Ovary (tissue), 9 donors: ENCODE data around the gene OSR1. TPM values are rescaled to one million over a fixed set of nuclear protein-coding genes. Genes with fewer than 3 reads are reported as not detected.

Experiments
- DNase-seq, 5 donors: peaks; one replicate each; pipeline ENCODE4 v3.0.0-alpha.2; 2019 to 2020
- H3K27ac ChIP-seq, 2 donors: fragments of 200-600 bp; one replicate each; pipeline versions ENCODE4 v1.5.1 to v1.8.0; 2019 to 2022
- H3K27me3 ChIP-seq: fragments of 200-600 bp; one replicate; pipeline ENCODE4 v1.8.0; 2022
- H3K36me3 ChIP-seq: fragments of 200-600 bp; sonication (generic); one replicate; pipeline ENCODE4 v1.5.1; 2019
- H3K4me1 ChIP-seq: one replicate; pipeline ENCODE4 v1.8.1; 2013; ENCODE audit warnings: mild to moderate bottlenecking, moderate library complexity; ENCODE audit not compliant: insufficient read depth
- H3K4me3 ChIP-seq: fragments of 200-600 bp; sonication (generic); one replicate; pipeline ENCODE4 v1.5.1; 2017
- H3K9me3 ChIP-seq, 2 donors: fragments of 200-600 bp in 1 of 2; sonication (generic) in 1 of 2; one replicate each; pipeline versions ENCODE4 v1.5.1 to v1.8.1; 2013 to 2019; ENCODE audit warnings: mild to moderate bottlenecking in 1 of 2, moderate library complexity in 1 of 2
- CTCF ChIP-seq, 3 donors: fragments of 450-650 bp in 2 of 3; fragments of 200-600 bp in 1 of 3; IDR thresholded peaks; one replicate each; pipeline versions ENCODE4 v1.5.1 to v1.8.0; 2016 to 2022; ENCODE audit warnings: antibody characterized with exemption in 3 of 3, mild to moderate bottlenecking in 1 of 3
- EP300 ChIP-seq: sonication (generic); formaldehyde crosslinking; IDR thresholded peaks from one replicate; pipeline ENCODE4 v1.6.1; 2017; ENCODE audit warnings: antibody characterized with exemption
- POLR2A ChIP-seq: fragments of 450-650 bp; IDR thresholded peaks from one replicate; pipeline ENCODE4 v1.6.1; 2017; ENCODE audit warnings: antibody characterized with exemption, mild to moderate bottlenecking, moderate library complexity
- WGBS, 3 donors: extraction: QIAGEN DNeasy Blood & Tissue Kit in 1 of 3; methylation state at CpG; one replicate each; pipeline versions ENCODE4 v1.1.5 to v1.1.7; 2013 to 2017; 5-methylcytosine and 5-hydroxymethylcytosine counted together
- intact Hi-C, 4 donors: fragments of 100-400 bp; cut with DNase I; formaldehyde crosslinking; loops; one replicate each; pipeline versions ENCODE4 v1.11.0 to v1.15.1; 2022 to 2023
- polyA plus RNA-seq, 2 donors: library from polyadenylated mRNA; stranded (reverse); fragments of 200-250 nt in 1 of 2; fragments of 350-450 nt in 1 of 2; fragmentation: Illumina TruSeq in 1 of 2; extraction: RNeasy Lipid Tissue Mini Kit (QIAGEN cat#74804) in 1 of 2; gene quantifications; one replicate each; pipeline ENCODE4 v1.2.3, GENCODE V29; 2013 to 2014
- total RNA-seq, 7 donors: library from RNA; depleted of rRNA in 2 of 7; stranded (reverse); fragments of >200 nt in 2 of 7; fragmentation: NEBNext Ultra II Directional in 3 of 7; extraction: Animal tissue kit (Norgen Biotek cat#: 25700) in 3 of 7; gene quantifications; one replicate each; pipeline versions ENCODE4 v1.1.0 to v1.2.4, GENCODE V29; 2016 to 2023
- donor health status: DM: no; HTN: no; CAD: no; lungs with moderate emphysema.
- donor health status: DM: no; HTN: no; CAD: no.
- donor health status: Bipolar disorder and iron deficiency.
- donor health status: DM: yes; HTN: yes; CAD: no.
- donor health status: DM: no; HTN: no; CAD: no.
- donor health status: DM: yes; HTN: yes; CAD: no.

Gene OSR1
- total and polyA plus RNA-seq, 9 donors, result 2.5 to 11.5 (median 5.5) TPM

GRCh38 chr2:19351899-19352697, 6.3 kb downstream of the OSR1 start:
- intact Hi-C loops, result loop anchor here in 1 of 4 donors (10.0 kb wide), 1 partner anchor 357 kb away; no protein-coding TSS in a partner anchor
- H3K4me3 ChIP-seq, result no peak overlapping the region
- peaks cover 3% of the 10 kb centered on the region for H3K4me1 ChIP-seq
- H3K36me3 ChIP-seq, result no peaks in the 10 kb centered on the region
- H3K27me3 ChIP-seq, result no peaks in the 10 kb centered on the region
- TF ChIP-seq POLR2A, result no peak
- no peak for TF ChIP-seq EP300
- DNase-seq, result no peak
- H3K27ac ChIP-seq, result no peak overlapping the region
- WGBS, 3 donors, result 72 to 81% (median 80%) methylated on average over 29 of the region's 29 CpGs
- H3K9me3 ChIP-seq, result no peaks in the 10 kb centered on the region

GRCh38 chr2:19351499-19351898, 6.9 kb downstream of the OSR1 start:
- H3K4me3 ChIP-seq, result no peak overlapping the region
- H3K4me1 ChIP-seq, result peaks cover 3% of the 10 kb centered on the region
- H3K27me3 ChIP-seq, result no peaks in the 10 kb centered on the region
- TF ChIP-seq POLR2A, result no peak
- TF ChIP-seq CTCF (IDR thresholded peaks at IDR 0.05), result no peak
- no peak for TF ChIP-seq EP300
- 68 to 85% (median 83%) methylated on average over 23 of the region's 23 CpGs for WGBS, 3 donors
- no peak for DNase-seq
- intact Hi-C loops, result loop anchor here in 1 of 4 donors (10.0 kb wide), 1 partner anchor 357 kb away; no protein-coding TSS in a partner anchor
- H3K36me3 ChIP-seq, result no peaks in the 10 kb centered on the region
- H3K27ac ChIP-seq, result no peak overlapping the region
- H3K9me3 ChIP-seq, result no peaks in the 10 kb centered on the region

- no peak overlapping the region for H3K4me3 ChIP-seq
- intact Hi-C loops, result loop anchor here in 1 of 4 donors (10.0 kb wide), 1 partner anchor 356 kb away; no protein-coding TSS in a partner anchor
- no peak for DNase-seq
- H3K4me1 ChIP-seq, result peaks cover 3% of the 10 kb centered on the region
- no peaks in the 10 kb centered on the region for H3K36me3 ChIP-seq
- H3K27ac ChIP-seq, result no peak overlapping the region
- H3K27me3 ChIP-seq, result no peaks in the 10 kb centered on the region
- H3K9me3 ChIP-seq, result no peaks in the 10 kb centered on the region
- WGBS, 3 donors, result 84 to 88% (median 85%) methylated on average over 30 of the region's 30 CpGs
- TF ChIP-seq POLR2A, result no peak
- no peak for TF ChIP-seq EP300
- TF ChIP-seq CTCF (IDR thresholded peaks at IDR 0.05), result no peak
Measured at GRCh38 chr2:19350678-19351401, 7.6 kb downstream of the OSR1 start.

DNA sequence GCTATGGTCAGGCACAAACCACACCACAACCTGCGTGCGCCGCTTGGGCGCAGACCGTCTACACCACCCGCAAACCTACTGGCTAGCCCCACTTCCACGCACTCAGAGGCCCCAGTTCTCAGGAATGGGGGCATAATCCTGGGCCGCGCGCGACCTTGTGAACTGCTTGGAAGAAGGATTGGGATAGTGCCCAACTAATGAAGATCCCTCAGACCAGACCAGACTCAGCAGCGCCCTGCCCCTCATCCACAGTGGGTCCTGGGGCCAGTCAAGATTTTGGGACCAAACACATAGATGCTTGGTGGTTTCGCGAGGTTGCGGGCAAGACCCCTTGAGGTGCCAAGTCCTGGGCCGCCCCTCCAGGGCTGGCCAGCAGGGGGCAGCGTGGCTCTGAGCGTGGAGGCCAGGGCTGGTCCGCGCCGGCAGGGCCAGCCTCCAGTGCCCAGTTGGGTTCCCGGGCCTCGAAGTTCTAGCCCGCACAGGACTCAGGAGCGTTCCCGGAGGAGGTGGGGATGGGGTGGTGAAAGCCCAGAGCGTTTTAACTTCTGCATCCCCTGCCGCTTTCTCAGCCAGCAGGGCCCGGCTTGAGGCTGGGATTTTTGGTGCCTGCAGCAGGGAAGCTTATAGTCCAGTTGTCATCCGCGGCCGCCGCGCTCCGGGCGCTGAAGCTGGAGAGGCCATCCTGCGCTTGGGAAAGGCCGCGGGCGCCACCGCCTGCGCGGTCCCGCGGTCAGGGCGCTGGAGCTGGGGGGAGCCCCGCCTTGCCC, 8.3 kb downstream of the OSR1 start:
- DNase-seq, result peak in 3 of 5 donors; percentile 25 to 51 (median 46)
- Histone ChIP-seq H3K36me3 (no peaks in the 10 kb centered on the region), H3K4me3 (no peak overlapping the region), H3K27ac (no peak overlapping the region), H3K27me3 (no peaks in the 10 kb centered on the region), H3K4me1 (peaks cover 3% of the 10 kb centered on the region), H3K9me3 (no peaks in the 10 kb centered on the region)
- intact Hi-C loops, result loop anchor here in 1 of 4 donors (10.0 kb wide), 1 partner anchor 355 kb away; no protein-coding TSS in a partner anchor
- 82 to 88% (median 85%) methylated on average over 32 to 47 of the region's 47 CpGs for WGBS, 3 donors
- TF ChIP-seq EP300 (no peak), POLR2A (no peak), CTCF (IDR thresholded peaks at IDR 0.05) (no peak)
